SHP77 treated with DMSO at 0.1 percent for 48 hours (cell line): ENCODE data around the gene EIF3B.
"Not testable (repeated sequence)": the region's sequence is repeated elsewhere in the genome, so short reads cannot be mapped to it uniquely, and the experiment has no call there.

ENCODE experiments used
- DNase-seq: peaks from one replicate; lab custom pipeline; 2025; lab: John Stamatoyannopoulos, UW

EIF3B gene

DNA sequence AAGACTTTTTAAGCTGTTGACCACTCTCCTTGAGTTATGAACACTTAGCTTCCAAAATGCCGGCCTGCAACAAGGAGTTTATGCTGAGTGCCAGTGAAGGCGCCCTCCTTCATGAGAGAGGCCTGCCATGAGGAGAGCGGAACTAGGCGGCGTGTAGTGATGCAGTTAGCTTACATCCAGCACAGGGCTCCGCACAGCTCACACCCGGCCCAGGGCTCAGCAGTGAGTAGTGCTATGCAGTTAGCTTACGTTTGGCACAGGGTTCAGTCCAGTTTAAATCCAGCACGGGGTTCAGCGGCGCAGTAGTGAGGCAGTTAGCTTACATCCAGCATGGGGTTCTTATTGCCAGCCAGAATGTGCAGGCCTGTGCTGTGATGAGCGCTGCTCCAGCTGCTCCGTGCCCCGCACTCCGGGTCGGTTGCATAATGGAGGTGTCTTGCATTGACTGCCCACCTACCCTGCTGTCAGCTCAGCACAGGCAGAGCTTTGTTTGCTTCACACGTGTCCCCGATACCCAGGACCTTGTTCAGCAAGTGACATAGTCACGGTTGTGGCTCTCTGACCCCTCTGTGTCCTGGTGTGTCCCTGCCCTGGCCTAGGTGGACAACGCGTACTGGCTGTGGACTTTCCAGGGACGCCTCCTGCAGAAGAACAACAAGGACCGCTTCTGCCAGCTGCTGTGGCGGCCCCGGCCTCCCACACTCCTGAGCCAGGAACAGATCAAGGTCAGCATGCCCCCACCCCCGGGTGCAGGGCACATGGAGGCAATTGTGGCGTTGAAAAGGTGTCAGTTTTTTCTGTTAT, 21.9 kb downstream of the EIF3B start:
- DNase-seq = no peak

DNA sequence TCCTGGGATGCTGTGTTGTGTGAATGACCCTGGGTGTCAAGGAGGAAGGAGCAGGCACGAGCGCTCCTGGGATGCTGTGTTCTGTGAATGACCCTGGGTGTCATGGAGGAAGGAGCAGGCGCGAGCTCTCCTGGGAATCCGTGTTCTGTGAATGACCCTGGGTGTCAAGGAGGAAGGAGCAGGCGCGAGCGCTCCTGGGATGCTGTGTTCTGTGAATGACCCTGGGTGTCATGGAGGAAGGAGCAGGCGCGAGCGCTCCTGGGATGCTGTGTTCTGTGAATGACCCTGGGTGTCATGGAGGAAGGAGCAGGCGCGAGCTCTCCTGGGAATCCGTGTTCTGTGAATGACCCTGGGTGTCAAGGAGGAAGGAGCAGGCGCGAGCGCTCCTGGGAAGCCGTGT, 22.9 kb downstream of the EIF3B start:
- DNase-seq = not testable (repeated sequence)

DNA sequence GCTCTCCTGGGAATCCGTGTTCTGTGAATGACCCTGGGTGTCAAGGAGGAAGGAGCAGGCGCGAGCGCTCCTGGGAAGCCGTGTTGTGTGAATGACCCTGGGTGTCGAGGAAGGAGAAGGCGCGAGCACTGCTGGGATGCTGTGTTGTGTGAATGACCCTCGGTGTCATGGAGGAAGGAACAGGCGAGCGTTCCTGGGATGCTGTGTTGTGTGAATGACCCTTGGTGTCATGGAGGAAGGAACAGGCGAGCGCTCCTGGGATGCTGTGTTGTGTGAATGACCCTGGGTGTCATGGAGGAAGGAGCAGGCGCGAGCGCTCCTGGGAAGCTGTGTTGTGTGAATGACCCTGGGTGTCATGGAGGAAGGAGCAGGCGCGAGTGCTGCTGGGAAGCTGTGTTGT, 23.5 kb downstream of the EIF3B start:
- DNase-seq = not testable (repeated sequence)

DNA sequence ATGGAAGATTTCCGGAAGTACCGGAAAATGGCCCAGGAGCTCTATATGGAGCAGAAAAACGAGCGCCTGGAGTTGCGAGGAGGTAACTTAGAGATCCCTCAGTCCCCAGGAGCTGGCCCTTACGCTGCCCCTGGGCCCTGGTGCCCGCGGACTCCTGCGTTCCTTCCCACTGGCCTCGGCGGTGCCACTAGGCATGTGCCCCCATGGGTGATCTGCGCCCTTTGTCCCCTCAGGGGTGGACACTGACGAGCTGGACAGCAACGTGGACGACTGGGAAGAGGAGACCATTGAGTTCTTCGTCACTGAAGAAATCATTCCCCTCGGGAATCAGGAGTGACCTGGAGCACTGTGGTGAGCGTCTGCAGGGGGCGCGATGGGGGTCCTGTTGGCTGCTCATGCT, 24.5 kb downstream of the EIF3B start:
- no peak for DNase-seq

DNA sequence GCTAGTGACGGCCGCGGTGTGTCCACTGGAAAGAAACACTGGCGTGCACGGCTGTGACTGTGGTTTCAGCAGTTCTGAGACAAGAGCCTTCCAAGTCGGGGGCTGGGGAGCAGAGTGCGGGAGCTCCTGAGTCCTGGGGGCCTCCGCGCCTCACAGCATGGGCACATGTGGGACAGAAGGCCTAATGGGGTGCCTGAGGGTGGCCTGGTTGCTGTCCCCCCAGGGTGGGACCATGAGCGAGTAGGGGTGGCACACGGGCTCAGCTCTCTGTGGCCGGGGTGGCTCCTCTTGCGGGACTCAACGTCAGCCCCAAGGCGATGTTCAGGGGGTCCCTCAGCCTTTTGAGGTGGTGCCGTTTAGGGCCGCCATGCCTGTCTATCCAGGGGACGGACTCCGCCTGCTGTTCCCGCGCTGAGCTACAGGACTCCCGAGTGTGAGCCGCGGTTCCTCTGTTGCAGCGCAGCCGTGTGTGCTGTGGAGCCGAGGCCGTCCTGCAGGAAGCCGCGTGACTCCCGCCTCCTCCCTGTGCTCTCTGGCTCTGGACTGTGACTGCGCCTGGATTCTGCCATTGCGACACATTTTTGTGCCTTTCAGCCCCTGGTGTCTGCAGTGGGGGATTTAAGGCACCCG, 25.3 kb downstream of the EIF3B start:
- DNase-seq = no peak

DNA sequence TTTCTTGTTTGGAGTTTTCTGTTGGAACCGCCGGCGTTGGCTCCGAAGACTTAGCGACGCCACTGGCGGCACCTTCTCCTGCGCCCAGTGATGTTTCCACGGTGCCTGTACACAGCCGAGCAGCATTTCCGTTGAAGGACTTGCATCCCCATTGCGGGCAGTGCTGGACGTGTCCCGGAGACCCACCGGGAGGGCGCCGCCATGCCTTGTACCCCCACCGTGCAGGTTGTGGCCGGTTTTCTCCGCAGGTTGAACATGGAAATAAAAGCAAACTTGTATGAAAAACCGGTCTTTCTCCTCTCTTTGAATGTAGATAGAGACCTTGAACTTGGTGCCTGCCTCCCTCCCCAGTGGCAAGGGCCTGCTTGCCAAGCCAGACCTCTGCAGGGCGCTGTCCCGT, 25.8 kb downstream of the EIF3B start:
- DNase-seq = no peak

DNA sequence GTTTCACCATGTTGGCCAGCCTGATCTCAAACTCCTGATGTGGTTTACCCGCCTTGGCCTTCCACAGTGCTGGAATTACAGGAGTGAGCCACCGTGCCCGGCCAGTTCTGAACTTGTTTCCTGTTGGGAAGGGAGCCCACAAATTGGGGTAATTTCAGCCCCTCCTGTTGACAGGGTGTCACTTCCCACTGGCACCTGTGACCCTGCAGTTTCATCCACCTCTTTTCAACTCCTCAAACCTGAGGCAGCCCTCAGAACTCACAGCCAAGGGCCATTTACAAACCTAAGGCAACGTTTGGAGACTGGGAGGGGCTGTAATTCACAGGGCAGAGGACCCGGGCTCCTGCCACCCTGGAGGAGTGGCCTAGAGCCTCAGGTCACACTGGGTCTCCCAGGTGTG, 26.6 kb downstream of the EIF3B start:
- no peak for DNase-seq

DNA sequence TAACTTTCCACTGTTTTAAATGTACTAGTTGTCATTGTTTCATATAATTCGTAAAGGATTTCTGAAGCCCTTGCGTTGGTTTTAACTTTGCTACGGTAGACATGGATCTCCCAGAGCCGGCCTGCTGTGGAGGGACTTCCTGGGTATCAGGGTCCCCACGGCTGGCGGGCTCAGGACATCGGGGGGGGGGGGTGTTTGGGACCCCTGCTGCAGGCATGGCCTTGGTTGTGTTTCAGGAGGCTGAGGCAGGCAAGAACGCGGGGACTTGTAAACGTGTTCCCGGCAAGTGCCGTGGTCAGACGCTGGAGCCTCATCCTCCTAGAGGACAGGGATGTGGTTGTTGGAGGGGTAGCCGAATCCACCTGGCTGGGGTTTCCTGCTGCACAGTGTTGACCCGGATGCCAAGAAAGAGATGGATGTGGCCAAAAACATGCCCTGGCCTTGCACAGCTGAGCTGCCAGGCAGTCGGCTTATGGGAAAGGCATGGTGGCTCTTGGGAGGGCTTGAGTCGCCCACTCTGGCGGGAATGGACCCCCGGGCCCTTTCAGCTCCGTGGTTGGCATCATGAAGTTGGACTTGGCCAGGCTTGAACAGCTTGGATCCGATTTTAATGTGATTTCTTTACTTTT, 27.4 kb downstream of the EIF3B start:
- DNase-seq = no peak

DNA sequence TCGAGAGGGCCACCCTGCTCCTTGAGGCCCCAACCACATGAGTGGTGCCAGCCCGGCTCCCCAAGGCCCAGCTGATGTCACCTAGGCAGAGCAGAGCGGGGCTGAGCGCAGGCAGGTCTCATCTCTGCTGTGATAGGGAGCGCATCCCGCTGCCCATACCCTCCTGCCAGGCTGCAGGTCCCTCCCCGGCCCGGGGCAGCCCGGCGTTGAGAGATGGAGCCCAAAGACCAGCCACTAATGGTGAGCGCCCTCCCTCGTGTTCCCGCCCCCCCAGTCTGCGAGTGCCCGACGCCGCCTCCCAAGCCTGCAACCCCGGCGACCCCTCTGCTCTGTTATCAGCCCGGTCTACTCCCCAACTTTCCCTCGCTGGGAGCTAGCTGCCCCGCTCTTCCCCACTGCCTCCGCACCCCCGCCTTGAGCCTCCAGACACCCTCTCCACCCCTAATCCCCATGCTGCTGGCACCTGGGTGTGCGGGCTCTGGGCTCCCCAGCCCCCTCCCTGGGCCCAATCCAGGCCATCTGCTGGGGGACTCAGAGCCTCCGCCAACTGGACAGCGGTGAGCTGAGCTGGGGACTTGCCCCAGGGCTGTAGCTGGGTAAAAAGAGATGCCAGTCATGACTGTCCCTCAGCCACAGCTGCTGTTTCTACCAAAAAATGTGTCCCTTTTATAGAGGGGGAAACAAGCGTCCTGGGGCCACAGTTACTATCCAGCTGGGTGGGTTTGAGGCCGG, 29.1 kb downstream of the EIF3B start:
- DNase-seq = no peak

DNA sequence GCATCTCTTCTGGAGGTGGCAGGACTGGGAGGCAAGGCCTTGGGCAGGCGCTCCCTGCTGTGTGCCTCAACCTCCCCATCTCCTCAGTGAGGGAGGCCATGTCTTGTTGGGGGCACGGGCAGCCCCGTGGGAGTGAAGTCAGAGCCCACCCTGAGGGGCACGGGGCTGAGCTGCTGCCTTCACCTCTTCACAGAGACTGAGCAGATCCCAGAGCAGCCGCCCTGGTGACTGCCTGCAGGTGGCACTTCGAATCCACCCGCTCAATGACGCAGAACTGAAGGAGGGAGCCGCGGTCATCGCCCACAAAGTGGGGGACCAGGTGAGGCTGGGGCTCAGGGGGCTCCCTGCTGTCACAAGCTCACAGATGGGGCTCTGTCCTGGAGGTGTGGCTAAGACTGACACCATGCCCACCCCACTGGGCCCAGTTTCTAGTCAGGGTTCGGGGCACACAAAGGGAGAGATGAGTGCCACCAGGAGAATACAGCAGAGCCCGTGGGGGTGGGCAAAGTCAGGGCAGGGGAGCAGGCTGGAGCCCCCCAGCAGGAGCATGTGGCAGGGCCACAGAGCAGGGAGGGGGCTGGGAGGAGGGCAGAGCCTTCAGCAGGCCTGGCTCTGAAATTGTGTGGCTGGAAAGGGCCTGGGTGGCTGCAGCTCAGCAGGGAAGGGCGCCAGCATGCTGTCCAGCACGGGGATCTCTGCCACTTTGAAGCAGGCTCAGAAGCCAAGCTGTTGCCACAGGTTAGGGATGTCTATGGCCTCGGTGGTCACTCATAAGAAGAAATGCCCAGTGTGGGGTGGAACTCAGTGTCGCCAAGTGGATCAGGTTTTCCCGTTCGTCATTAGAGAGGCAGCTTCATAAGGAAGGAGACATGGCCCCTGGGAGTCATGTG, 30.0 kb downstream of the EIF3B start:
- no peak for DNase-seq

DNA sequence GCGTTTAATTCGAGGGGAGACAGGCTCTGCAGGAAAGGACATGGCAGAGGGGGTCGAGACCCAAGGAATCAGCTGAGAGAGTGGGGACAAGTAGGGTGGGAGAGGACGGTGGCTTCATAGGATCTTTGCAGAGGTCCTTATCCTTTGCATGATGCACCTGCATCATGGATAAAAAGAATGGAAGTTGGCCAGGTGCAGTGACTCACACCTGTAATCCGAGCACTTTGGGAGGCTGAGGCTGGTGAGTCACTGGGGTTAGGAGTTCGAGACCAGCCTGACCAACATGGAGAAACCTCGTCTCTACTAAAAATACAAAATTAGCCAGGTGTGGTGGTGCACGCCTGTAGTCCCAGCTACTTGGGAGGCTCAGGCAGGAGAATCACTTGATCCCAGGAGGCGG, 31.5 kb downstream of the EIF3B start:
- not testable (repeated sequence) for DNase-seq

DNA sequence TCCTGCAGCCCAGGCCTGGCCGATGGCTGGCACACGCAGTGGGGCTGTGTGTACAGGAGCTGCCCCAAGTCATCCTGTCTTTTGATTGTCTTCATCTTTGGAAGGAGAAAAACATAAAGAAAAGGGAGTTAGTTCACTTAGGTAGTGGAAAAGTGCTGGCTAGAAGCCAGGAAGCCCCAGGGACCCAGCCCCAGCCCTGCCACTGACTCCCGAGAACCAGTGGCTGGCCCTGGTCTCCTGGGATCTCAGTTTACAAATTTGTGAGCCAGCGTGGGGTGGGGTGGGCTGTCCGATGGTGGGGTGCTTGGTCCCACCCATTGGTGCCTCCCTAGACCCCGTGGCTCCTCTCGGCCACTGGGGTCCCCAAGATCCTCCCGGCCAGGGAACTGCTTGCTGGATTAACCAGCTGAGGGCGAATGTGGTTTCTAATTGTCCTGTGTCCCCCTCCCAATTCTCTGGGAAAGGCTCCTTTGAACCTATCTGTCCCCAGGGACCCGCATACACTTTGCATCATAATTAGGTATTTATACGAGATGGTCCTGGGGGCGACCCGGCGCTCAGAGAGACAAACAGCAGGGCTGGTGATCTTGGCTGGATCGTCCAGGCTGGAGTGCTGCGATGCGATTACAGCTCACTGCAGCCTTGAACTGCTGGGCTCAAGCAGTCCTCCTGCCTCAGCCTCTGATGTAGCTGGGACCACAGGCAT, 32.5 kb downstream of the EIF3B start:
- DNase-seq = no peak

DNA sequence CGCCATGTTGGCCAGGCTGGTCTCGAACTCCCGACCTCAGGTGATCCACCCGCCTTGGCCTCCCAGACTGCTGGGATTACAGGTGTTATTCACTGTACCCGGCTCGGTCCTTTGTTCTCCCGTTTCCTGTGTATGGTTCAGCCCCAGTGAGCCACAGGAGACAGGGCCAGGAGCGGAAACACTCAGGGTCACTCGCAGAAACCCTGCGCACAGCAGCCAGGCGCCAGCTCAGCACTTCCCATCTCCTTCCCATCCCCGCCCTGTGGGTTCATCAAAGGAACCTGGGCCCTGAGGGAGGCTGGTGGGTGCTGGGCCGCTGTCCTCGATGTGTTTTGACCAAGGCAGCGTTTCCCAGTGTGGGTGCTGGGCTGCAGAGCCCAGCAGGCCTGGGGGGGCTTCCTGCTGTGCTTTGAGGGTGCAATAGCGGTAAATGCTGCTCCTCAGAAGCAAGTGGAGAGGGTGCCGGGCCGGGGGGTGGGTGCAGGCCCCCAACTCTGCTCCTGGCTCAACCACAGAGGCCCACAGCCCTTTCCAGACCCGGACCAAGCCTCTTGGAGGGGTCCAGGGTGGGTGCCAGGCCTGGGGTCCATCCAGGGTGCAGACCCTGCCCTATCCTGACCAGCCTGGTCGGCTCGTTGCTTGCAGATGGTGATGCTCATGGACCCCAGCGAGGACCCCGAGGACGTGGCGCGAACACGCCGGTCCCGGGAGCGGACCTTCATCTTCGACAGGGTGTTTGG, 33.4 kb downstream of the EIF3B start:
- DNase-seq = no peak

DNA sequence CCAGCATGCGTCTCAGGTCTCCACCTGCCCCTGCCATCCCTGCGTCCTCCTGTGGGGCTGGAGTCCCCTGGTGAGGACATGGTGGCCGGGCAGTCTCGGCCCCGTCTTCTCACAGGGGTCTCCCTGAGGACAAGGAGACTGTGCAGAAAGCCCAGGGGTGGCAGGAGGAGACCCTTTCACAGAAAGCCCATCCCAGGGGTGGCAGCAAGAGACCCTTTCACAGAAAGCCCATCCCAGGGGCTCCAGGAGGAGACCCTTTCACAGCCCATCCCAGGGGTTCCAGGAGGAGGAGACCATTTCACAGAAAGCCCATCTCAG, 34.0 kb downstream of the EIF3B start:
- DNase-seq = no peak

DNA sequence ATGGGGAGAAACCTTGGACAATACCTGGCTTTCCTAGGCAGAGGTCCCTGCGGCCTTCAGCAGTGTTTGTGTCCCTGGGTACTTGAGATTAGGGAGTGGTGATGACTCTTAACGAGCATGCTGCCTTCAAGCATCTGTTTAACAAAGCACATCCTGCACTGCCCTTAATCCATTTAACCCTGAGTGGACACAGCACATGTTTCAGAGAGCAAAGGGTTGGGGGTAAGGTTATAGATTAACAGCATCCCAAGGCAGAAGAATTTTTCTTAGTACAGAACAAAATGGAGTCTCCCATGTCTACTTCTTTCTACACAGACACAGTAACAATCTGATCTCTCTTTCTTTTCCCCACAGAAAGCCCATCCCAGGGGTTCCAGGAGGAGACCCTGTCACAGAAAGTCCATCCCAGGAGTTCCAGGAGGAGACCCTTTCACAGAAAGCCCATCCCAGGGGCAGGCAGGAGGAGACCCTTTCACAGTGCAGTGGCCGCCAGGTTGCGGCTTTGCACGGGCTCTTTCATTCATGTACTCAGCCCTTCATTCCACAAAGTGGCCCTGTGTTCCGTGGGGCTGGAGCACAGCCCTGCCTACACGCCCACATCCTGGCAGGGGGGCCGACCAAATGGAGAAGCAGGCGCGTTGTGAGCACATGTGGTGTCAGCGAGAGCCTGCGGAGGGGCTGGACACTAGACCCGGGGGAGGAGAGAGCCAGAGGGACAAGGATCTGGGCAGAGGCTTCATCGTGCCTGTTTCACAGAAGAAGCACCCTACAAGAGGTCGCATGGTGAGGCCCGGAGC, 35.6 kb downstream of the EIF3B start:
- DNase-seq = not testable (repeated sequence)

DNA sequence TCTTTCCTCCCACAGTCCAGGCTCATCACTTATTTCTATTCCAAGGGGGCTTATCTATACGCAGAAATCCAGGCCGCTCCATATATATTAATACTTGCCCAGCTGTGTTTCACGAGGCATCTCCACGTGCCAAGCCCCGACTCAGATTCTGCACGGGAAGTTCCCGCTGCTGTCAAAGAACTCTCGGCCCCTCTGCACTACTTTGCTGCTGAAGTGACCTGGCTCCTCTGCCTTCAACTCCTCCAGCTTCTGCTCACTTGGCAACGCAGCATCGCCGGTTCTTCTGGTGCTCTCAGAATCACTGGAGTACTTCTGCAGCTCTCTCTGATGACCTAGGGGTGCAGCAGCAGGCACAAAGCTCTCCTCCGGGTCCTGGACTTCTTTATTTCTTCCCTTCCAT, 39.1 kb downstream of the EIF3B start:
- no peak for DNase-seq

DNA sequence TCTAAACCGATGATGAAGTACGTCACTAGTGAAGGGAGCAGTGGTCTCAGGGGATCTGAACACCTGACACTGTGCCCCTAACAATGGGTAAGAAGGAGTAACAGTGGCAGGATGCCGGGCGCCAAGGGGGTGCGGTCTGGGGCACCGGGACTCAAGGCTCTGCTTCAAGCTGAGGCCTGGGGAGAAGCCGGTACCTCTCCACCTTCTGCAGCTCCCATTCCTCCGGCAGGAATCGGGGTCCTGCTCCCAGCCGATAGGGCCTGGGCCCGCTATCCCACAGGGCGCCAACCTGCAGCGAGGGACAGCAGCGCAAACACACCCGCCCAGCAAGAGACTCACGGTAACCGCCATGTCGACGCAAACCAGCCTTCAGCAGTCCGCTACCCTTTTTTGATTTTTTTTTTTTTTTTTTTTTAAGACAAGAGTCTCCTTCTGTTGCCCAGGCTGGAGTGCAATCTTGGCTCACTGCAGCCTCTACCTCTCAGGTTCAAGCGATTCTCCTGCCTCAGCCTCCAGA, 40.0 kb downstream of the EIF3B start:
- DNase-seq = no peak

DNA sequence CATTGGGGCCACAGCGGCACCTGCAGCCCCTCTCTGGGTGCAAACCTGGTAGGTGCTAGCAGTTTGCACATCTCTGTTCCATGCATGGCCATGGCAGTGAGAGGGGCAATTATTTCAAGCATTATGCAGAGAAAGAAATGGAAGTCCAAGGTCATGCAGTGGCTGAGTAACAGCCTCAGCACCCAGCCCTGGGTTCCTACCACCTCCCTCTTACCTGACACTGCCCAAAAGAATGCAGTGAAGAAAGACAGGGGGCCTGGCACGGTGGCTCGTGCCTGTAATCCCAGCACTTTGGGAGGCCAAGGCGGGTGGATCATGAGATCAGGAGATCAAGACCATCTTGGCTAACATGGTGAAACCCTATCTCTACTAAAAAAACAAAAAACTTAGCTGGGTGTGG, 43.9 kb downstream of the EIF3B start:
- no peak for DNase-seq

DNA sequence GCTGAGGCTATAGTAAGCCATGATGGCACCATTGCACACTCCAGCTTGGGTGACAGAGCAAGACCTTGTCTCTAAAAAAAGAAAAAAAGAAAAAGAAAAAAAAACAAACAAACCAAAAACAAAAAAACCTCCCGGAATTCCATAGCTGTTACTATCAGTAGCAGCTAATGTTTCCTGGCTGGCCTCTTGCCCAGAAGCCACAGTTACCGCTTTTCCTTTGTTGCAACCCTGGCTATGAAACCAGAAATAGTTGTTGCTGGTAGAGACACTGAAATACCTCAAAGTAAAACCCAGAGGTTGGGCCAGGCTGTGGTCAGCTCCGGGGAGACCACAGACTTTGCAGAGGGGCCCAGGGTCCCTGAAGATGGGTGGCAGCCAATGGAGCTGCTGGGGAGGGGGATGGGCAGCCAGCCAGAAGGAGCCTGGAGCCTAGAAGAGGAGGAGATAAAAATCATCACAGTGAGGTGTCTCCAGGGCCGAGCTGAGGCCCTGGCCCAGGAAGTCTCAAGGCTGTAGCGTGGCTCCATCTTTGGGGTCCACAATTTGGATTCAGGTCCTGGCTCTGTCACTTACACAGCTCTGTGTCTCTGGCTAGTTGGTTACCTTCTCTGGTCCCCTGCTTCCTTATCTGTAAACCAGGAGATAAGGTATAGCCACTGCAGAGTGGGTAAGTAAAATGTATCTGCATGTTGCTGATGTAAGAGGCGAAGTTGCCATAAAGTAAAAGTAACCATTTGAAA, 45.4 kb downstream of the EIF3B start:
- no peak for DNase-seq
